ENCODE results near the gene ICA1.

ICA1 gene

GRCh38 chr7:8282871-8283270, 20.9 kb upstream of the ICA1 start:
- ATAC-seq: no peak
- Mint-ChIP-seq H3K4me1 (no peaks in the 10 kb centered on the region), H3K27ac (no peak overlapping the region), H3K4me3 (no peak overlapping the region), H3K9me3 (peaks cover 5 to 8% of the 10 kb centered on the region in 2 donors), H3K27me3 (peaks cover 6% of the 10 kb centered on the region)
- DNase-seq: no peak

GRCh38 chr7:8282162-8282561, 20.2 kb upstream of the ICA1 start:
- H3K9me3 Mint-ChIP-seq: peaks cover 5 to 8% of the 10 kb centered on the region in 2 donors

GRCh38 chr7:8278183-8278582, 16.2 kb upstream of the ICA1 start:
- no peak for DNase-seq
- Mint-ChIP-seq H3K27me3 (peaks cover 8% of the 10 kb centered on the region), H3K4me1 (no peaks in the 10 kb centered on the region), H3K27ac (no peak overlapping the region), H3K9me3 (peaks cover 3 to 5% of the 10 kb centered on the region in 2 donors), H3K4me3 (no peak overlapping the region)
- no peak for ATAC-seq

More at GRCh38 chr7:8282162-8282561, 20.2 kb upstream of the ICA1 start:
- Mint-ChIP-seq H3K4me3 (no peak overlapping the region), H3K27ac (no peak overlapping the region), H3K27me3 (no peaks in the 10 kb centered on the region), H3K4me1 (no peaks in the 10 kb centered on the region)
- no peak for ATAC-seq
- DNase-seq: no peak

GRCh38 chr7:8277394-8277982, 15.5 kb upstream of the ICA1 start:
- DNase-seq (no peak), ATAC-seq (no peak)
- peaks cover 8% of the 10 kb centered on the region for H3K27me3 Mint-ChIP-seq
- H3K4me1 Mint-ChIP-seq: no peaks in the 10 kb centered on the region
- no peak overlapping the region for H3K4me3 Mint-ChIP-seq
- H3K27ac Mint-ChIP-seq: no peak overlapping the region
- no peaks in the 10 kb centered on the region for H3K9me3 Mint-ChIP-seq

- H3K9me3 Mint-ChIP-seq: no peaks in the 10 kb centered on the region
- ATAC-seq (no peak), DNase-seq (no peak)
- H3K4me1 Mint-ChIP-seq: no peaks in the 10 kb centered on the region
- peaks cover 20% of the 10 kb centered on the region for H3K27me3 Mint-ChIP-seq
- H3K27ac Mint-ChIP-seq: no peak overlapping the region
- H3K4me3 Mint-ChIP-seq: no peak overlapping the region
Observed at GRCh38 chr7:8274589-8274988, 12.6 kb upstream of the ICA1 start.

- Mint-ChIP-seq H3K9me3 (no peaks in the 10 kb centered on the region), H3K27ac (no peak overlapping the region), H3K27me3 (peaks cover 20% of the 10 kb centered on the region), H3K4me1 (no peaks in the 10 kb centered on the region), H3K4me3 (no peak overlapping the region)
- ATAC-seq: no peak
- DNase-seq: no peak
Observed at GRCh38 chr7:8271960-8272359, 10.0 kb upstream of the ICA1 start.

GRCh38 chr7:8263048-8263447, 1.1 kb upstream of the ICA1 start:
- no peak for ATAC-seq
- Mint-ChIP-seq H3K27me3 (peaks cover 69% of the 10 kb centered on the region), H3K4me3 (peak overlapping the region in 1 of 2 donors; percentile 55), H3K4me1 (peaks cover 8% of the 10 kb centered on the region), H3K27ac (no peak overlapping the region), H3K9me3 (no peaks in the 10 kb centered on the region)
- DNase-seq: no peak

- Mint-ChIP-seq H3K27ac (no peak overlapping the region), H3K4me3 (peak overlapping the region; percentile 73 to 79)
- peak; percentile 48 for ATAC-seq
Observed at GRCh38 chr7:8260871-8261694, 884 bp downstream of the ICA1 start.

DNA sequence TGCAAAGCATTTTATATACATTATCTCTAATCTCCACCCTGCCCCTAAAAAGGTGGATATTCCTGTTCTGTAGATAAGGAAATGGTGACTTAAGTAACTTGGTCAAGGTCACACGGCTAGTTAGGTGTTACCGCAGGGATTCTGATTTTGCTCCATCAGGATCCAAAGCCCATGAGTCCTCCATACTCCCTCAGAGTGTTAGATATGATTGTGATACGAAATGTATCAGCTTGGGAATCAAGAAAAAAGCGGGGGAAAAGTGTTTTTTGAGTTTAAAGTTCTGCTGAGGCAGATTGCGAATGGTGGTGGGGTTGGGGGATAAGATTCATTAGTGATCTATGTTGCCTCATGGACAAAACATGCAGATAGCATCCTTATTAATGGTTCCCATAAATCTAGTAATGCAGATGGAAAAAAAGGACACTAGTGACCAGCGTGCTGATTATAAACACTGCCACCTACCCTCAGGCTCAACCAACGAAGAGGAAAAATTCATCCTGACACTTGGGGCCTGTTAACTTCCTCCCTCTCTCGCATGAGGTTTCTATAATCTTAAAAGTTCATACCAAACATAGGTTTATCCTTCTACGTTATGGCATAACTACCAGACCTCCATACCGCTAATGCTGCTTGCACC, 2.3 kb downstream of the ICA1 start:
- ATAC-seq (no peak), DNase-seq (no peak)
- no peak overlapping the region for H3K4me3 Mint-ChIP-seq
- H3K4me1 Mint-ChIP-seq: peaks cover 8% of the 10 kb centered on the region
- H3K27ac Mint-ChIP-seq: no peak overlapping the region
- H3K27me3 Mint-ChIP-seq: peaks cover 52% of the 10 kb centered on the region
- no peaks in the 10 kb centered on the region for H3K9me3 Mint-ChIP-seq

More at GRCh38 chr7:8260871-8261694, 884 bp downstream of the ICA1 start:
- peak; percentile 20 to 24 for DNase-seq
- Mint-ChIP-seq H3K27me3 (peaks cover 66% of the 10 kb centered on the region), H3K4me1 (peaks cover 8% of the 10 kb centered on the region), H3K9me3 (no peaks in the 10 kb centered on the region)

- no peaks in the 10 kb centered on the region for H3K9me3 Mint-ChIP-seq
- H3K4me3 Mint-ChIP-seq: no peak overlapping the region
- DNase-seq: no peak
- no peak overlapping the region for H3K27ac Mint-ChIP-seq
- H3K27me3 Mint-ChIP-seq: peaks cover 43% of the 10 kb centered on the region
- ATAC-seq: no peak
- peaks cover 8% of the 10 kb centered on the region for H3K4me1 Mint-ChIP-seq
Observed at GRCh38 chr7:8258734-8259133, 3.2 kb downstream of the ICA1 start.

GRCh38 chr7:8258166-8258565, 3.8 kb downstream of the ICA1 start:
- Mint-ChIP-seq H3K4me3 (no peak overlapping the region), H3K27me3 (peaks cover 37% of the 10 kb centered on the region), H3K4me1 (peaks cover 8% of the 10 kb centered on the region), H3K27ac (no peak overlapping the region), H3K9me3 (no peaks in the 10 kb centered on the region)
- DNase-seq: no peak
- ATAC-seq: no peak

- peaks cover 4% of the 10 kb centered on the region for H3K4me1 Mint-ChIP-seq
- ATAC-seq (no peak), DNase-seq (no peak)
- H3K4me3 Mint-ChIP-seq: no peak overlapping the region
- no peak overlapping the region for H3K27ac Mint-ChIP-seq
- no peaks in the 10 kb centered on the region for H3K9me3 Mint-ChIP-seq
- H3K27me3 Mint-ChIP-seq: peaks cover 22% of the 10 kb centered on the region
Observed at GRCh38 chr7:8255680-8256655, 6.0 kb downstream of the ICA1 start.

- Mint-ChIP-seq H3K4me3 (no peak overlapping the region), H3K27ac (no peak overlapping the region), H3K9me3 (no peaks in the 10 kb centered on the region), H3K27me3 (peaks cover 10% of the 10 kb centered on the region), H3K4me1 (no peaks in the 10 kb centered on the region)
- DNase-seq (no peak), ATAC-seq (no peak)
Observed at GRCh38 chr7:8254667-8255066, 7.3 kb downstream of the ICA1 start.

DNA sequence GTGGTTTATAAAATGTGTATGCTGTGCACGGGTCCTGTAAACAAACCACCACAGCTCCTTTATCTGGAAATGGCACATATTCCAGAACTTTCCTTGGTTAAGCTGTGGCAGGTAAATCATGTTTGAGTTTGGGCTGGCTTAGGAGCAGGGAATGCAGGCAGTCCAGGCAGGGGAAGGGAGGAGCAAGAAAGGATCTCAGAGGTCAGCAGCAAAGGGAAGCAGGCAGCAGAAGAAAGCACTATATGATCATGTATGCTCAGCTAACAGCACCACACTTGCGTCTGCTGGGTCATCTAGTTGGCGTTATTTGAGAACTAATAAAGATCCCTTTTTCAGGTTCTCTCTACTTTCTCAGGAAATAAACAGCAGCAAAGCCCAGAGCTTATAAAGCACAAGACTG, 7.8 kb downstream of the ICA1 start:
- ATAC-seq: no peak
- no peaks in the 10 kb centered on the region for H3K4me1 Mint-ChIP-seq

DNA sequence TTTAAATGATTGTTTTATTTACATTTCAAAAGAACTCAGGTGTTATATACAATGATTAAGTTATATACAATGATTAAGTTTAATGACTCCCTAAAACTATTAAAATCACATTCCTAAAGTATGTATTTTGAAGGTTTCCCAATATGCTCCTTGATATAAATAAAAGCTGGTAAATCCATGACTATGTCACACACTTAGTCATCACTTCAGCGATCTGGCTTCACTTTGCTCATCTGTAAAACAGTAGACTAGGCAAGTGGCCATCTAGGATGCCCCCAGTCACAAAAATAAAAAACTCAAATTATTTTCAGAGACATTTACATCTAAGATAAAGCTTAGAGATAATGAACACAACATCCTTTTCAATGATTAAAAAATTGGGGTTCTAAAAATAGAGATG, 10.8 kb downstream of the ICA1 start:
- DNase-seq: no peak
- Mint-ChIP-seq H3K27ac (no peak overlapping the region), H3K9me3 (no peaks in the 10 kb centered on the region), H3K4me1 (no peaks in the 10 kb centered on the region), H3K4me3 (no peak overlapping the region), H3K27me3 (no peaks in the 10 kb centered on the region)
- no peak for ATAC-seq

More for the DNA sequence above, 7.8 kb downstream of the ICA1 start:
- H3K27ac Mint-ChIP-seq: no peak overlapping the region
- DNase-seq: no peak
- peaks cover 6% of the 10 kb centered on the region for H3K27me3 Mint-ChIP-seq
- no peak overlapping the region for H3K4me3 Mint-ChIP-seq
- no peaks in the 10 kb centered on the region for H3K9me3 Mint-ChIP-seq
